ENCODE results near the gene SLC10A7. TPM values are rescaled to one million over a fixed set of nuclear protein-coding genes. Genes with fewer than 3 reads are reported as not detected.

The SLC10A7 gene
- total and polyA plus RNA-seq, 10 of the 15 experiments (the other 5 are each of a cell fraction or from before 2014, with no cell fraction given) = 4.6 to 23.7 (median 15.6) TPM

- TF ChIP-seq, protein P1, sequence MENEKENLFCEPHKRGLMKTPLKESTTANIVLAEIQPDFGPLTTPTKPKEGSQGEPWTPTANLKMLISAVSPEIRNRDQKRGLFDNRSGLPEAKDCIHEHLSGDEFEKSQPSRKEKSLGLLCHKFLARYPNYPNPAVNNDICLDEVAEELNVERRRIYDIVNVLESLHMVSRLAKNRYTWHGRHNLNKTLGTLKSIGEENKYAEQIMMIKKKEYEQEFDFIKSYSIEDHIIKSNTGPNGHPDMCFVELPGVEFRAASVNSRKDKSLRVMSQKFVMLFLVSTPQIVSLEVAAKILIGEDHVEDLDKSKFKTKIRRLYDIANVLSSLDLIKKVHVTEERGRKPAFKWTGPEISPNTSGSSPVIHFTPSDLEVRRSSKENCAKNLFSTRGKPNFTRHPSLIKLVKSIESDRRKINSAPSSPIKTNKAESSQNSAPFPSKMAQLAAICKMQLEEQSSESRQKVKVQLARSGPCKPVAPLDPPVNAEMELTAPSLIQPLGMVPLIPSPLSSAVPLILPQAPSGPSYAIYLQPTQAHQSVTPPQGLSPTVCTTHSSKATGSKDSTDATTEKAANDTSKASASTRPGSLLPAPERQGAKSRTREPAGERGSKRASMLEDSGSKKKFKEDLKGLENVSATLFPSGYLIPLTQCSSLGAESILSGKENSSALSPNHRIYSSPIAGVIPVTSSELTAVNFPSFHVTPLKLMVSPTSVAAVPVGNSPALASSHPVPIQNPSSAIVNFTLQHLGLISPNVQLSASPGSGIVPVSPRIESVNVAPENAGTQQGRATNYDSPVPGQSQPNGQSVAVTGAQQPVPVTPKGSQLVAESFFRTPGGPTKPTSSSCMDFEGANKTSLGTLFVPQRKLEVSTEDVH (IDR thresholded peaks at IDR 0.05; ENCODE audit: low read depth, partially characterized antibody) = no peak
Measured at GRCh38 chr4:146273204-146273901, 248.4 kb downstream of the SLC10A7 start (continued).

DNA sequence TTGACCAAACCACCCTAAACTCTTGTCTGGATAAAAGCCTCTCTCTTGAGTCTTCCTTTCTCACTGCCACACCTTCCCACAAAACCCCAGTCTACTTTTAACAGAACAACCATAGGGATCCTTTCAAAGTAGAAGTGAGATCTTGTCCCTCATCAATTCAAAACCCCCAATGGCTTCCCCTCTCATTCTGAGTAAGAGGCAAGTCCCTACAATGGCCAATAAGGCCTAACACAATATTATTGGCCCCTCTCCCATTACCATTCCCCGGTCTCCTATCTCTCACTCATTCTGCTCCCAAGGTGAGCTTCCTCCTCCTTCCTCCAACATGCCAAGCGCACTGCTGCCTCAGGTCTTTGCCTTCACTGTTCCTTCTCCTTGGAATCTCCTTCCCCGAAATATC lies 250.3 kb downstream of the SLC10A7 start:
- Histone ChIP-seq H2AFZ (ENCODE audit: control insufficient read depth, low read depth, low read length) (no peak overlapping the region), H3K4me1 (ENCODE audit: control insufficient read depth, insufficient read depth, low read length) (peaks cover 70% of the 10 kb centered on the region), H3K4me2 (ENCODE audit: control insufficient read depth, insufficient read depth) (peak overlapping the region; percentile 44; the same call in 1 of the 2 replicates), H3K4me3 (peak overlapping the region; percentile 6; the same call in 1 of the 2 replicates), H3K9ac (ENCODE audit: control insufficient read depth, insufficient read depth, low read length) (no peak overlapping the region), H3K9me3 (replicated peaks; ENCODE audit: control insufficient read depth, insufficient read depth, low read length) (no peaks in the 10 kb centered on the region; the same call in 2 of the 3 replicates), H3K27me3 (replicated peaks in 1 of 2; ENCODE audit: control insufficient read depth in 2 of 2, insufficient read depth in 2 of 2, low read length in 1 of 2) (no peaks in the 10 kb centered on the region), H3K27ac (ENCODE audit: control insufficient read depth, insufficient read depth) (peak overlapping the region; percentile 81), H4K20me1 (ENCODE audit: control insufficient read depth, insufficient read depth) (no peaks in the 10 kb centered on the region), H3K79me2 (ENCODE audit: control insufficient read depth, insufficient read depth, low read length) (peaks cover 9% of the 10 kb centered on the region), H3K36me3 (ENCODE audit: control insufficient read depth in 2 of 2, insufficient read depth in 2 of 2, low read length in 1 of 2) (no peaks in the 10 kb centered on the region)
- ChIA-PET CTCF (interaction anchor here (1.4 to 7.4 kb wide), 3 partner anchors 8 to 68 kb away, joined by 3 to 173 read pairs (median 4); no protein-coding TSS in a partner anchor), POLR2A (interaction anchor here (1.2 to 1.3 kb wide), 2 partner anchors 10 to 63 kb away, joined by 3 read pairs; no protein-coding TSS in a partner anchor), RAD21 (ENCODE audit: unreplicated experiment) (interaction anchor here (1.2 to 10.3 kb wide), 4 partner anchors 40 to 251 kb away, joined by 3 to 159 read pairs (median 20); no protein-coding TSS in a partner anchor), SMC1A (ENCODE audit: uncharacterized antibody, unreplicated experiment) (interaction anchor here (1.0 to 7.9 kb wide), 8 partner anchors 8 to 117 kb away, joined by 3 to 121 read pairs (median 10); no protein-coding TSS in a partner anchor)
- in situ Hi-C loops (cut with MboI) = no loop called here
- intact Hi-C loops (cut with micrococcal nuclease; ENCODE audit: unreplicated experiment) = loop anchor here (5.0 to 10.0 kb wide), 4 partner anchors 229 to 1087 kb away; partner anchors contain the start of genes OTUD4 and SLC10A7
- 64% methylated on average over 3 of the region's 3 CpGs for WGBS (ENCODE audit: insufficient coverage, insufficient replicate concordance, low lambda C conversion rate, missing lambda C conversion rate)
- ATAC-seq (peak; percentile 26), FAIRE-seq (no peak), DNase-seq (ENCODE audit: low read depth, low spot score) (peak; percentile 51)
- no TSS peak for BruUV-seq (replicated peaks)
- TF ChIP-seq, protein P2, sequence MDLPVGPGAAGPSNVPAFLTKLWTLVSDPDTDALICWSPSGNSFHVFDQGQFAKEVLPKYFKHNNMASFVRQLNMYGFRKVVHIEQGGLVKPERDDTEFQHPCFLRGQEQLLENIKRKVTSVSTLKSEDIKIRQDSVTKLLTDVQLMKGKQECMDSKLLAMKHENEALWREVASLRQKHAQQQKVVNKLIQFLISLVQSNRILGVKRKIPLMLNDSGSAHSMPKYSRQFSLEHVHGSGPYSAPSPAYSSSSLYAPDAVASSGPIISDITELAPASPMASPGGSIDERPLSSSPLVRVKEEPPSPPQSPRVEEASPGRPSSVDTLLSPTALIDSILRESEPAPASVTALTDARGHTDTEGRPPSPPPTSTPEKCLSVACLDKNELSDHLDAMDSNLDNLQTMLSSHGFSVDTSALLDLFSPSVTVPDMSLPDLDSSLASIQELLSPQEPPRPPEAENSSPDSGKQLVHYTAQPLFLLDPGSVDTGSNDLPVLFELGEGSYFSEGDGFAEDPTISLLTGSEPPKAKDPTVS (IDR thresholded peaks at IDR 0.05; ENCODE audit: low read depth, low read length) = no peak
- TF ChIP-seq IRF5 (IDR thresholded peaks at IDR 0.05; ENCODE audit: borderline replicate concordance) = no peak
- peak; percentile 89; the same call in 1 of the 2 replicates for TF ChIP-seq FOXM1 (IDR thresholded peaks at IDR 0.05; ENCODE audit: low read depth, low read length)
- TF ChIP-seq, protein P3, sequence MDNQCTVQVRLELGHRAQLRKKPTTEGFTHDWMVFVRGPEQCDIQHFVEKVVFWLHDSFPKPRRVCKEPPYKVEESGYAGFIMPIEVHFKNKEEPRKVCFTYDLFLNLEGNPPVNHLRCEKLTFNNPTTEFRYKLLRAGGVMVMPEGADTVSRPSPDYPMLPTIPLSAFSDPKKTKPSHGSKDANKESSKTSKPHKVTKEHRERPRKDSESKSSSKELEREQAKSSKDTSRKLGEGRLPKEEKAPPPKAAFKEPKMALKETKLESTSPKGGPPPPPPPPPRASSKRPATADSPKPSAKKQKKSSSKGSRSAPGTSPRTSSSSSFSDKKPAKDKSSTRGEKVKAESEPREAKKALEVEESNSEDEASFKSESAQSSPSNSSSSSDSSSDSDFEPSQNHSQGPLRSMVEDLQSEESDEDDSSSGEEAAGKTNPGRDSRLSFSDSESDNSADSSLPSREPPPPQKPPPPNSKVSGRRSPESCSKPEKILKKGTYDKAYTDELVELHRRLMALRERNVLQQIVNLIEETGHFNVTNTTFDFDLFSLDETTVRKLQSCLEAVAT (IDR thresholded peaks at IDR 0.05) = peak; percentile 72
- no peak for TF ChIP-seq NFYB (IDR thresholded peaks at IDR 0.05; ENCODE audit: insufficient read depth, low read depth, low read length)
- peak; percentile 85 for TF ChIP-seq YY1 (IDR thresholded peaks at IDR 0.05; ENCODE audit: low read depth, low read length)
- peak; percentile 95 for TF ChIP-seq IRF4 (IDR thresholded peaks at IDR 0.05; ENCODE audit: low read depth, low read length)
- TF ChIP-seq MTA3 (IDR thresholded peaks at IDR 0.05; ENCODE audit: borderline replicate concordance, low read length) = 0 out of 2 replicates have a peak, but pooled peaks have one; percentile 74
- TF ChIP-seq ZNF384 (IDR thresholded peaks at IDR 0.05; ENCODE audit: borderline replicate concordance, low read depth, low read length) = no peak
- TF ChIP-seq MTA2 (IDR thresholded peaks at IDR 0.05; ENCODE audit: low read depth) = peak; percentile 88
- TF ChIP-seq FOXK2 (IDR thresholded peaks at IDR 0.05) = no peak
- peak; percentile 96 for TF ChIP-seq JUNB (IDR thresholded peaks at IDR 0.05)
- TF ChIP-seq NFIC (IDR thresholded peaks at IDR 0.05; ENCODE audit: low read depth, low read length) = peak; percentile 91
